Measurements from ENCODE around the gene CKAP2L.

- TF ChIP-seq TEAD4 (IDR thresholded peaks at IDR 0.05; ENCODE audit: low read length) (no peak), TEAD4 (CRISPR knock-in tag; IDR thresholded peaks at IDR 0.05; ENCODE audit: borderline replicate concordance) (no peak), CTCF (IDR thresholded peaks at IDR 0.05 in 2 of 3, conservative IDR thresholded peaks at IDR 0.05 in 1 of 3; ENCODE audit: insufficient read depth in 2 of 3, low read depth in 1 of 3, low read length in 3 of 3) (no peak), PATZ1 (CRISPR knock-in tag; IDR thresholded peaks at IDR 0.05; ENCODE audit: borderline replicate concordance) (no peak), IRF2 (CRISPR knock-in tag; IDR thresholded peaks at IDR 0.05) (no peak), ZNF175 (CRISPR knock-in tag; IDR thresholded peaks at IDR 0.05; ENCODE audit: low read depth) (no peak), KHSRP (IDR thresholded peaks at IDR 0.05) (no peak), KDM4B (IDR thresholded peaks at IDR 0.05; ENCODE audit: borderline replicate concordance in 2 of 2, low read depth in 1 of 2) (no peak), POLR2A (conservative IDR thresholded peaks at IDR 0.05) (no peak), TARDBP (IDR thresholded peaks at IDR 0.05) (no peak), MEIS2 (IDR thresholded peaks at IDR 0.05; ENCODE audit: partially characterized antibody) (no peak)
- TF ChIP-seq, protein P1, sequence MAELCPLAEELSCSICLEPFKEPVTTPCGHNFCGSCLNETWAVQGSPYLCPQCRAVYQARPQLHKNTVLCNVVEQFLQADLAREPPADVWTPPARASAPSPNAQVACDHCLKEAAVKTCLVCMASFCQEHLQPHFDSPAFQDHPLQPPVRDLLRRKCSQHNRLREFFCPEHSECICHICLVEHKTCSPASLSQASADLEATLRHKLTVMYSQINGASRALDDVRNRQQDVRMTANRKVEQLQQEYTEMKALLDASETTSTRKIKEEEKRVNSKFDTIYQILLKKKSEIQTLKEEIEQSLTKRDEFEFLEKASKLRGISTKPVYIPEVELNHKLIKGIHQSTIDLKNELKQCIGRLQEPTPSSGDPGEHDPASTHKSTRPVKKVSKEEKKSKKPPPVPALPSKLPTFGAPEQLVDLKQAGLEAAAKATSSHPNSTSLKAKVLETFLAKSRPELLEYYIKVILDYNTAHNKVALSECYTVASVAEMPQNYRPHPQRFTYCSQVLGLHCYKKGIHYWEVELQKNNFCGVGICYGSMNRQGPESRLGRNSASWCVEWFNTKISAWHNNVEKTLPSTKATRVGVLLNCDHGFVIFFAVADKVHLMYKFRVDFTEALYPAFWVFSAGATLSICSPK (IDR thresholded peaks at IDR 0.05; ENCODE audit: borderline replicate concordance): no peak
- TF ChIP-seq, protein P2, sequence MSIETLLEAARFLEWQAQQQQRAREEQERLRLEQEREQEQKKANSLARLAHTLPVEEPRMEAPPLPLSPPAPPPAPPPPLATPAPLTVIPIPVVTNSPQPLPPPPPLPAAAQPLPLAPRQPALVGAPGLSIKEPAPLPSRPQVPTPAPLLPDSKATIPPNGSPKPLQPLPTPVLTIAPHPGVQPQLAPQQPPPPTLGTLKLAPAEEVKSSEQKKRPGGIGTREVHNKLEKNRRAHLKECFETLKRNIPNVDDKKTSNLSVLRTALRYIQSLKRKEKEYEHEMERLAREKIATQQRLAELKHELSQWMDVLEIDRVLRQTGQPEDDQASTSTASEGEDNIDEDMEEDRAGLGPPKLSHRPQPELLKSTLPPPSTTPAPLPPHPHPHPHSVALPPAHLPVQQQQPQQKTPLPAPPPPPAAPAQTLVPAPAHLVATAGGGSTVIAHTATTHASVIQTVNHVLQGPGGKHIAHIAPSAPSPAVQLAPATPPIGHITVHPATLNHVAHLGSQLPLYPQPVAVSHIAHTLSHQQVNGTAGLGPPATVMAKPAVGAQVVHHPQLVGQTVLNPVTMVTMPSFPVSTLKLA (conservative IDR thresholded peaks at IDR 0.05): no peak
Measured at GRCh38 chr2:112768432-112768831, 4.0 kb upstream of the CKAP2L start.
